A549 treated with CORT108297 at 1 μM for 4 hours (cell line): ENCODE measurements around the gene TNFRSF18. TPM values are rescaled to one million over a fixed set of nuclear protein-coding genes. Genes with fewer than 3 reads are reported as not detected.

Experiments used
- total RNA-seq: library from RNA; stranded (reverse); fragments of 200-300 nt; extraction: Qiagen RNA extraction; gene quantifications from 5 replicates; pipeline ENCODE4 v1.2.3, GENCODE V29; 2022

The TNFRSF18 gene, protein sequence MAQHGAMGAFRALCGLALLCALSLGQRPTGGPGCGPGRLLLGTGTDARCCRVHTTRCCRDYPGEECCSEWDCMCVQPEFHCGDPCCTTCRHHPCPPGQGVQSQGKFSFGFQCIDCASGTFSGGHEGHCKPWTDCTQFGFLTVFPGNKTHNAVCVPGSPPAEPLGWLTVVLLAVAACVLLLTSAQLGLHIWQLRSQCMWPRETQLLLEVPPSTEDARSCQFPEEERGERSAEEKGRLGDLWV
- 0.11 to 0.25 TPM (median 0.15 TPM) in 3 of 5 replicates, not detected in the others for total RNA-seq

DNA sequence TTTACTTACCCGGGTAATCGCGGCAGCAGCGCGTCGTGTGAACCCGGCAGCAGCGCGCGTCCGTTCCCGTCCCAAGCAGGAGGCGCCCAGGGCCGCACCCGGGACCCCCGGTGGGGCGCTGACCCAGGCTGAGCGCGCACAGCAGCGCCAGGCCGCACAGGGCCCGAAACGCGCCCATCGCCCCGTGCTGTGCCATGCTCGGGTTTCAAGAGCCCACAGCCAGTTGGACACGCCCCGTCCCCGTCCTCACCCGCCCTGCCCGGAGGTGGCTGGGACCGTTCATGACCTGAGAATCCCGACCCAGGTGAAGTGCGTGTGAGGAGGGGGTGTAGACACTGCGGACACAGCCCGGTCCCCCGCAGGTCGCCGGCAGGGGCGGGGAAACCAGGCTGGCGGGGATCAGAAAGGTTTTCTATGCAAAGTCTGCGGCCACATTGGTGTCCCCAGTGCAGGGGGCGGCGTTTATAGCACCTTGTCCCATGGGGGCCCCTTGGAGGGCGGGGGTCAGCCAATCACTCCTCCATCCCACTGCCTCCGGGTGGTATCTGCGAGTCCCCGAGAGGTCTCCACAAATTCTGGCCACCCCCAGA is at the start of gene TNFRSF18:
TNFRSF18 (minus strand) TSS at position 217 of the 590 bp plus-strand sequence; CDS start at position 196, 21 bp downstream.

GRCh38 chr1:1246577-1247340 is 40.4 kb upstream of the TNFRSF18 start, which contains the start of gene C1QTNF12:
C1QTNF12 (minus strand) TSS chr1:1246722; CDS start chr1:1246690, 32 bp downstream.

DNA sequence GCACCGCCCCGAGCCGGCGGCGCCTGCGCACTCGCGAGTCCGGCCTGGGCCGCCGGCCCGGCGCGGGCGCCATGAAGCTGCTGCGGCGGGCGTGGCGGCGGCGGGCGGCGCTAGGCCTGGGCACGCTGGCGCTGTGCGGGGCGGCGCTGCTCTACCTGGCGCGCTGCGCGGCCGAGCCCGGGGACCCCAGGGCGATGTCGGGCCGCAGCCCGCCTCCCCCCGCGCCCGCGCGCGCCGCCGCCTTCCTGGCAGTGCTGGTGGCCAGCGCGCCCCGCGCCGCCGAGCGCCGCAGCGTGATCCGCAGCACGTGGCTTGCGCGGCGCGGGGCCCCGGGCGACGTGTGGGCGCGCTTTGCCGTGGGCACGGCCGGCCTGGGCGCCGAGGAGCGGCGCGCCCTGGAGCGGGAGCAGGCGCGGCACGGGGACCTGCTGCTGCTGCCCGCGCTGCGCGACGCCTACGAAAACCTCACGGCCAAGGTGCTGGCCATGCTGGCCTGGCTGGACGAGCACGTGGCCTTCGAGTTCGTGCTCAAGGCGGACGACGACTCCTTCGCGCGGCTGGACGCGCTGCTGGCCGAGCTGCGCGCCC is 25.9 kb upstream of the TNFRSF18 start, which contains the start of gene B3GALT6:
B3GALT6 (plus strand) TSS at position 30 of the 588 bp plus-strand sequence; CDS start at position 72, 42 bp downstream.

DNA sequence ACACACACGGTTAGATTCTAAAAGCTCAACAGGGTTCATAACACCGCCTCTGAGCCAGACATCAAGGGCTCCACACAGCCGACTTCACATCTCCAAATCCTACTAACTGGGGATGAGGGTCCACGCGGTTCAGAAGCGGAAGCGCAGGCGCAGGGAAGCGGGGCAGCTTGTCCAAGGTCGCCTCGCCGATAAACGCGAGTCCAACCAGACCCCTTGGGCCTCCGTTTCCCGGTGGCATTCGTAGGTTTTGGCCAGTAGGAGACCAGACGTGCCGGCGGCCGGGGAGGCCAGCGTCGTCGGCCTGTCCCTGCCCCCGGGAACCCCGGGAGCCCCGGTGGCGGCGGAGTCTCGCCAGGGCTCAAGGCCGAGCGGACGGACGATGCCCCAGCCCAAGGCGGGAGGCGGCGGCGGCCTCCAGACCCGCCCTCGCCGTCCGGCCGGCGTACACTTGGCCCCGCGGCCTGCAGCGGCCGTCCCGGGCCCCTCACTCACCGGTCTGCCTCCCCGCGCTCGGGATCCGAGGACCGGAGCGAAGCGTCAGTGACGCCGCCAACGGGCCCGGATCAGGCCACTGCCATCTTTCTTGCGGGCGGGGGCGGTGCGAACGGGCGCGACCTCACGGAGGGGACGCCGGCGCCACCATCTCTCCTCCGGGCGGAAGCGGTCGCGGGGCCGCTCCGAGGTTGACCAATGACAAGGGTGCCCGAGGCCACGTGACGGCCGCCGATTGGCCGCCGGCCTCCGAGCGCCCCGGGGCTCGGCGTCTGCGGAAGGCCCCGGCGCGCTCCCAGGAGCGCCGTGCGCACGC is 25.2 kb upstream of the TNFRSF18 start, which contains the start of gene SDF4:
SDF4 (minus strand) TSS at position 602 of the 808 bp plus-strand sequence. CDS start 3,229 bp downstream, outside the sequence.

GRCh38 chr1:1213345-1214265 is 7.2 kb upstream of the TNFRSF18 start, which contains the start of gene TNFRSF4:
TNFRSF4 (minus strand) TSS chr1:1214153; CDS start chr1:1214127, 26 bp downstream.

GRCh38 chr1:1173793-1174415 is 32.5 kb downstream of the TNFRSF18 start, which contains the start of gene TTLL10:
TTLL10 (plus strand) TSS chr1:1173880; CDS start chr1:1179216, 5,336 bp downstream.

Other genes with a start within 250 kb of the TNFRSF18 start
- gene NOC2L, start 247.3 kb downstream of the TNFRSF18 start, total RNA-seq, result 68.1 to 89.5 TPM (median 86.3 TPM) in 5 replicates
- gene KLHL17, start 246.0 kb downstream of the TNFRSF18 start, total RNA-seq, result 9.8 to 24.0 TPM (median 19.8 TPM) in 5 replicates
- 4.7 to 7.6 TPM (median 6.5 TPM) in 5 replicates for gene PLEKHN1, start 240.1 kb downstream of the TNFRSF18 start, total RNA-seq
- gene PERM1, start 224.5 kb downstream of the TNFRSF18 start, total RNA-seq, result 0.07 to 0.24 TPM (median 0.14 TPM) in 4 of 5 replicates, not detected in the other
- gene HES4, start 206.5 kb downstream of the TNFRSF18 start, total RNA-seq, result 20.6 to 68.1 TPM (median 67.3 TPM) in 5 replicates
- gene ISG15, start 193.1 kb downstream of the TNFRSF18 start, total RNA-seq, result 18.3 to 28.3 TPM (median 22.6 TPM) in 5 replicates
- gene AGRN, start 186.5 kb downstream of the TNFRSF18 start, total RNA-seq, result 79.5 to 139 TPM (median 135 TPM) in 5 replicates
- gene RNF223, start 132.3 kb downstream of the TNFRSF18 start, total RNA-seq, result 0.32 to 0.52 TPM (median 0.38 TPM) in 5 replicates
- 10.2 to 16.2 TPM (median 15.4 TPM) in 5 replicates for gene C1orf159, start 90.5 kb downstream of the TNFRSF18 start, total RNA-seq
- not detected in 5 replicates for gene TTLL10, start 32.7 kb downstream of the TNFRSF18 start, total RNA-seq
- gene TNFRSF4, start 7.6 kb upstream of the TNFRSF18 start, total RNA-seq, result 0.07 to 0.18 TPM (median 0.13 TPM) in 4 of 5 replicates, not detected in the other
- 108 to 138 TPM (median 133 TPM) in 5 replicates for gene SDF4, start 25.4 kb upstream of the TNFRSF18 start, total RNA-seq
- 10.8 to 22.2 TPM (median 19.5 TPM) in 5 replicates for gene B3GALT6, start 25.6 kb upstream of the TNFRSF18 start, total RNA-seq
- gene C1QTNF12, start 40.1 kb upstream of the TNFRSF18 start, total RNA-seq, result 1.4 to 2.3 TPM (median 1.8 TPM) in 5 replicates
- gene UBE2J2, start 67.3 kb upstream of the TNFRSF18 start, total RNA-seq, result 38.8 to 48.3 TPM (median 46.8 TPM) in 5 replicates
- 0.70 to 1.7 TPM (median 1.3 TPM) in 5 replicates for gene SCNN1D, start 73.8 kb upstream of the TNFRSF18 start, total RNA-seq
- gene ACAP3, start 101.3 kb upstream of the TNFRSF18 start, total RNA-seq, result 10.6 to 21.4 TPM (median 20.6 TPM) in 5 replicates
- 17.0 to 27.7 TPM (median 26.5 TPM) in 5 replicates for gene PUSL1, start 102.0 kb upstream of the TNFRSF18 start, total RNA-seq
- 42.4 to 66.0 TPM (median 63.3 TPM) in 5 replicates for gene INTS11, start 118.1 kb upstream of the TNFRSF18 start, total RNA-seq
- gene CPTP, start 118.2 kb upstream of the TNFRSF18 start, total RNA-seq, result 15.8 to 23.0 TPM (median 21.1 TPM) in 5 replicates
- 0.12 to 0.17 TPM (median 0.14 TPM) in 5 replicates for gene TAS1R3, start 124.7 kb upstream of the TNFRSF18 start, total RNA-seq
- gene DVL1, start 142.8 kb upstream of the TNFRSF18 start, total RNA-seq, result 46.8 to 86.9 TPM (median 77.1 TPM) in 5 replicates
- 0.07 to 0.29 TPM (median 0.27 TPM) in 5 replicates for gene MXRA8, start 152.0 kb upstream of the TNFRSF18 start, total RNA-seq
- gene AURKAIP1, start 168.6 kb upstream of the TNFRSF18 start, total RNA-seq, result 103 to 195 TPM (median 175 TPM) in 5 replicates
- 37.8 to 63.9 TPM (median 59.4 TPM) in 5 replicates for gene CCNL2, start 192.7 kb upstream of the TNFRSF18 start, total RNA-seq
- 128 to 150 TPM (median 137 TPM) in 5 replicates for gene MRPL20, start 200.7 kb upstream of the TNFRSF18 start, total RNA-seq
- 0.04 to 0.07 TPM (median 0.06 TPM) in 4 of 5 replicates, not detected in the other for gene ANKRD65, start 214.7 kb upstream of the TNFRSF18 start, total RNA-seq
- 4.1 to 18.3 TPM (median 15.7 TPM) in 5 replicates for gene VWA1, start 229.1 kb upstream of the TNFRSF18 start, total RNA-seq
- gene ATAD3C, start 243.1 kb upstream of the TNFRSF18 start, total RNA-seq, result not detected in 5 replicates